Measurements from ENCODE around the gene TBC1D20.

DNA sequence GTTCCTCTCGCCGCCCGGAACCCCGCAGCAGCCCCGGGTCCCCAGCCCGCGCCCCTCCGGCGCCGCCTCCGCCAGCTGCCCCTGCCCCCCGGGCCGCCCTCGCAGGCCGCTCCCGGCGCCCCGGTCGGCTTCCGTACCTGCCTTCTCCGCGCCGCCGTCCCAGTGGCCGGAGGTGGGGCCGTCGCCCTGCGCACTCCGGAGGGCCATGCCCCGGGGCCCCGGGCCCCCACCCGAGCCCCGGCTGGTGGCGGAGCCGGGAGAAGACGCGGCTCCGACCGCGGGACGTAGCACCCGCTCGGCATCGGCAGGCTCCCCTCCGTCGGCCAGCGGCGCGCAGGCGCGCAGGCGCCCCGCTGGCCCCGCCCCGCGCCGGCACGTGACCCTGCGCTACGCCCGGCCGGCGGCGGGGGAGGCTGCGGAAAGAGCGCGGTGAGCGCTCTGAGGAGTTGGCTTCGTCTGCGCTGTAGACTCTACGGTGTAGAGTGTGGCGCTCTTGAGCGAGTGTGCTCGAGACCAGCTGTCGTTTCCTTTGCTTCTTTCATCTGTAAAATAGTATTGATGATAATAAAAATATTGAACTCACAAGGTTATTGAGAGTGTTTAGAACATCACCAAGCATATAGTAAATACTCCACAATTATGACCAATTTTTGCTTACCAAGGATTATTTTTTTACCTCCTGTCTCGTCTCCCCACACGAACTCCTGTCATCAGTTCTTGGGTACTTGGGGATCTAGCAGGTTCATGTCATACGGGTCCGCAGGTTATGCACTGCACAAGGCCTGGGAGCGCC lies at the start of gene TBC1D20:
- TF ChIP-seq ZFP30 (CRISPR knock-in tag; IDR thresholded peaks at IDR 0.05) (no peak), PPARA (CRISPR knock-in tag; IDR thresholded peaks at IDR 0.05; ENCODE audit: borderline replicate concordance) (no peak), ZNF8 (CRISPR knock-in tag; IDR thresholded peaks at IDR 0.05) (no peak), ZNF565 (CRISPR knock-in tag; conservative IDR thresholded peaks at IDR 0.05; ENCODE audit: low read depth) (no peak)
- TF ChIP-seq, protein P1, sequence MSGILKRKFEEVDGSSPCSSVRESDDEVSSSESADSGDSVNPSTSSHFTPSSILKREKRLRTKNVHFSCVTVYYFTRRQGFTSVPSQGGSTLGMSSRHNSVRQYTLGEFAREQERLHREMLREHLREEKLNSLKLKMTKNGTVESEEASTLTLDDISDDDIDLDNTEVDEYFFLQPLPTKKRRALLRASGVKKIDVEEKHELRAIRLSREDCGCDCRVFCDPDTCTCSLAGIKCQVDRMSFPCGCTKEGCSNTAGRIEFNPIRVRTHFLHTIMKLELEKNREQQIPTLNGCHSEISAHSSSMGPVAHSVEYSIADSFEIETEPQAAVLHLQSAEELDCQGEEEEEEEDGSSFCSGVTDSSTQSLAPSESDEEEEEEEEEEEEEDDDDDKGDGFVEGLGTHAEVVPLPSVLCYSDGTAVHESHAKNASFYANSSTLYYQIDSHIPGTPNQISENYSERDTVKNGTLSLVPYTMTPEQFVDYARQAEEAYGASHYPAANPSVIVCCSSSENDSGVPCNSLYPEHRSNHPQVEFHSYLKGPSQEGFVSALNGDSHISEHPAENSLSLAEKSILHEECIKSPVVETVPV (CRISPR knock-in tag; IDR thresholded peaks at IDR 0.05), result no peak
